Measurements from ENCODE around the gene ACVR1.

ACVR1 gene

GRCh38 chr2:157698430-157698829, 177.7 kb downstream of the ACVR1 start:
- H2AFZ ChIP-seq (ENCODE audit: low read length) = no peak overlapping the region
- H3K4me1 ChIP-seq (ENCODE audit: control insufficient read depth in 2 of 2, insufficient read depth in 1 of 2, low read depth in 1 of 2, low read length in 2 of 2) = peaks cover 0 to 2% of the 10 kb centered on the region in 2 donors
- no peak overlapping the region for H3K4me2 ChIP-seq (ENCODE audit: insufficient read depth, low read length, poor library complexity, severe bottlenecking)
- H4K8ac ChIP-seq (ENCODE audit: low read depth, low read length) = no peak overlapping the region
- H2BK15ac ChIP-seq (ENCODE audit: low read length) = no peak overlapping the region
- no peak overlapping the region for H3K4ac ChIP-seq (ENCODE audit: low read length)
- no peak overlapping the region for H2BK5ac ChIP-seq (ENCODE audit: low read length)
- H3K79me1 ChIP-seq (ENCODE audit: low read depth, low read length) = no peaks in the 10 kb centered on the region
- no peak overlapping the region for H2BK120ac ChIP-seq (ENCODE audit: low read depth, low read length)
- H3K27ac ChIP-seq (replicated peaks; ENCODE audit: low read length) = no peak overlapping the region
- no peak overlapping the region for H4K91ac ChIP-seq (ENCODE audit: low read depth, low read length, poor library complexity)
- WGBS, 2 donors (ENCODE audit: extremely low coverage in 2 of 2, insufficient read length in 2 of 2, insufficient replicate concordance in 1 of 2) = no CpG with 5 or more reads among the region's 1 CpG
- no peak overlapping the region for H3K4me3 ChIP-seq (ENCODE audit: low read length in 2 of 2)
- DNase-seq (ENCODE audit: low spot score) = no peak
- H3K9me3 ChIP-seq (replicated peaks in 1 of 2; ENCODE audit: control insufficient read depth in 2 of 2, insufficient read depth in 1 of 2, low read depth in 1 of 2, low read length in 2 of 2) = no peaks in the 10 kb centered on the region
- no peak overlapping the region for H3K14ac ChIP-seq (ENCODE audit: low read length)
- H2BK12ac ChIP-seq (ENCODE audit: low read length) = no peak overlapping the region
- no peak overlapping the region for H3K18ac ChIP-seq (ENCODE audit: low read length)
- H3K27me3 ChIP-seq (ENCODE audit: control insufficient read depth in 3 of 3, insufficient read depth in 3 of 3, low read depth in 1 of 3, low read length in 3 of 3) = no peaks in the 10 kb centered on the region
- H3K36me3 ChIP-seq (replicated peaks in 1 of 2; ENCODE audit: control insufficient read depth in 2 of 2, insufficient read depth in 2 of 2, low read length in 2 of 2) = peaks cover 0 to 1% of the 10 kb centered on the region in 2 donors
- H3K9ac ChIP-seq (ENCODE audit: low read depth, low read length, poor library complexity) = no peak overlapping the region
- no peak overlapping the region for H2AK5ac ChIP-seq (ENCODE audit: low read depth, low read length)
- H3K23ac ChIP-seq (ENCODE audit: low read depth, low read length, poor library complexity) = peak overlapping the region; percentile 25

GRCh38 chr2:157696036-157696435, 180.1 kb downstream of the ACVR1 start:
- H3K4me1 ChIP-seq (ENCODE audit: control insufficient read depth in 2 of 2, insufficient read depth in 1 of 2, low read depth in 1 of 2, low read length in 2 of 2) = peaks cover 0 to 2% of the 10 kb centered on the region in 2 donors
- H3K79me1 ChIP-seq (ENCODE audit: low read depth, low read length) = no peaks in the 10 kb centered on the region
- H3K27me3 ChIP-seq (ENCODE audit: control insufficient read depth in 3 of 3, insufficient read depth in 3 of 3, low read depth in 1 of 3, low read length in 3 of 3) = no peaks in the 10 kb centered on the region
- H2BK120ac ChIP-seq (ENCODE audit: low read depth, low read length) = no peak overlapping the region
- H2BK12ac ChIP-seq (ENCODE audit: low read length) = no peak overlapping the region
- no CpG with 5 or more reads among the region's 3 CpGs for WGBS, 2 donors (ENCODE audit: extremely low coverage in 2 of 2, insufficient read length in 2 of 2, insufficient replicate concordance in 1 of 2)
- H2AFZ ChIP-seq (ENCODE audit: low read length) = no peak overlapping the region
- H4K8ac ChIP-seq (ENCODE audit: low read depth, low read length) = no peak overlapping the region
- H3K18ac ChIP-seq (ENCODE audit: low read length) = no peak overlapping the region
- no peak overlapping the region for H2BK15ac ChIP-seq (ENCODE audit: low read length)
- H3K27ac ChIP-seq (replicated peaks; ENCODE audit: low read length) = no peak overlapping the region
- no peak overlapping the region for H3K4ac ChIP-seq (ENCODE audit: low read length)
- H2BK5ac ChIP-seq (ENCODE audit: low read length) = no peak overlapping the region
- H3K4me2 ChIP-seq (ENCODE audit: insufficient read depth, low read length, poor library complexity, severe bottlenecking) = no peak overlapping the region
- no peak overlapping the region for H4K91ac ChIP-seq (ENCODE audit: low read depth, low read length, poor library complexity)
- H3K23ac ChIP-seq (ENCODE audit: low read depth, low read length, poor library complexity) = no peak overlapping the region
- H2AK5ac ChIP-seq (ENCODE audit: low read depth, low read length) = no peak overlapping the region
- no peaks in the 10 kb centered on the region for H3K9me3 ChIP-seq (replicated peaks in 1 of 2; ENCODE audit: control insufficient read depth in 2 of 2, insufficient read depth in 1 of 2, low read depth in 1 of 2, low read length in 2 of 2)
- peaks cover 0 to 1% of the 10 kb centered on the region in 2 donors for H3K36me3 ChIP-seq (replicated peaks in 1 of 2; ENCODE audit: control insufficient read depth in 2 of 2, insufficient read depth in 2 of 2, low read length in 2 of 2)
- H3K9ac ChIP-seq (ENCODE audit: low read depth, low read length, poor library complexity) = no peak overlapping the region
- no peak overlapping the region for H3K14ac ChIP-seq (ENCODE audit: low read length)
- no peak for DNase-seq (ENCODE audit: low spot score)
- H3K4me3 ChIP-seq (ENCODE audit: low read length in 2 of 2) = no peak overlapping the region

- no peak overlapping the region for H2BK12ac ChIP-seq (ENCODE audit: low read length)
- no peak overlapping the region for H2BK5ac ChIP-seq (ENCODE audit: low read length)
- no peak overlapping the region for H2BK15ac ChIP-seq (ENCODE audit: low read length)
- H4K8ac ChIP-seq (ENCODE audit: low read depth, low read length) = no peak overlapping the region
- H3K18ac ChIP-seq (ENCODE audit: low read length) = no peak overlapping the region
- H3K23ac ChIP-seq (ENCODE audit: low read depth, low read length, poor library complexity) = no peak overlapping the region
- no peaks in the 10 kb centered on the region for H3K27me3 ChIP-seq (ENCODE audit: control insufficient read depth in 3 of 3, insufficient read depth in 3 of 3, low read depth in 1 of 3, low read length in 3 of 3)
- no peak overlapping the region for H3K4me3 ChIP-seq (ENCODE audit: low read length in 2 of 2)
- H3K79me1 ChIP-seq (ENCODE audit: low read depth, low read length) = no peaks in the 10 kb centered on the region
- H3K36me3 ChIP-seq (replicated peaks in 1 of 2; ENCODE audit: control insufficient read depth in 2 of 2, insufficient read depth in 2 of 2, low read length in 2 of 2) = no peaks in the 10 kb centered on the region
- no peak overlapping the region for H3K4ac ChIP-seq (ENCODE audit: low read length)
- DNase-seq (ENCODE audit: low spot score) = no peak
- no peaks in the 10 kb centered on the region for H3K4me1 ChIP-seq (ENCODE audit: control insufficient read depth in 2 of 2, insufficient read depth in 1 of 2, low read depth in 1 of 2, low read length in 2 of 2)
- no peaks in the 10 kb centered on the region for H3K9me3 ChIP-seq (replicated peaks in 1 of 2; ENCODE audit: control insufficient read depth in 2 of 2, insufficient read depth in 1 of 2, low read depth in 1 of 2, low read length in 2 of 2)
- H2AK5ac ChIP-seq (ENCODE audit: low read depth, low read length) = no peak overlapping the region
- H4K91ac ChIP-seq (ENCODE audit: low read depth, low read length, poor library complexity) = no peak overlapping the region
- no peak overlapping the region for H3K4me2 ChIP-seq (ENCODE audit: insufficient read depth, low read length, poor library complexity, severe bottlenecking)
- H3K27ac ChIP-seq (replicated peaks; ENCODE audit: low read length) = no peak overlapping the region
- no CpG with 5 or more reads among the region's 2 CpGs for WGBS, 2 donors (ENCODE audit: extremely low coverage in 2 of 2, insufficient read length in 2 of 2, insufficient replicate concordance in 1 of 2)
- no peak overlapping the region for H3K9ac ChIP-seq (ENCODE audit: low read depth, low read length, poor library complexity)
- no peak overlapping the region for H2BK120ac ChIP-seq (ENCODE audit: low read depth, low read length)
- H3K14ac ChIP-seq (ENCODE audit: low read length) = no peak overlapping the region
- no peak overlapping the region for H2AFZ ChIP-seq (ENCODE audit: low read length)
Observed at GRCh38 chr2:157692768-157693167, 183.4 kb downstream of the ACVR1 start.

GRCh38 chr2:157691695-157692094, 184.4 kb downstream of the ACVR1 start:
- Histone ChIP-seq H3K4ac (ENCODE audit: low read length) (no peak overlapping the region), H3K14ac (ENCODE audit: low read length) (no peak overlapping the region), H4K8ac (ENCODE audit: low read depth, low read length) (no peak overlapping the region), H2BK120ac (ENCODE audit: low read depth, low read length) (no peak overlapping the region), H2BK12ac (ENCODE audit: low read length) (no peak overlapping the region), H4K91ac (ENCODE audit: low read depth, low read length, poor library complexity) (no peak overlapping the region), H3K4me1 (ENCODE audit: control insufficient read depth in 2 of 2, insufficient read depth in 1 of 2, low read depth in 1 of 2, low read length in 2 of 2) (no peaks in the 10 kb centered on the region), H3K36me3 (replicated peaks in 1 of 2; ENCODE audit: control insufficient read depth in 2 of 2, insufficient read depth in 2 of 2, low read length in 2 of 2) (no peaks in the 10 kb centered on the region), H3K79me1 (ENCODE audit: low read depth, low read length) (no peaks in the 10 kb centered on the region), H3K27me3 (ENCODE audit: control insufficient read depth in 3 of 3, insufficient read depth in 3 of 3, low read depth in 1 of 3, low read length in 3 of 3) (no peaks in the 10 kb centered on the region), H2AK5ac (ENCODE audit: low read depth, low read length) (no peak overlapping the region), H3K4me2 (ENCODE audit: insufficient read depth, low read length, poor library complexity, severe bottlenecking) (no peak overlapping the region), H3K9ac (ENCODE audit: low read depth, low read length, poor library complexity) (no peak overlapping the region), H3K18ac (ENCODE audit: low read length) (no peak overlapping the region), H2BK15ac (ENCODE audit: low read length) (no peak overlapping the region), H2AFZ (ENCODE audit: low read length) (no peak overlapping the region), H3K27ac (replicated peaks; ENCODE audit: low read length) (no peak overlapping the region), H3K23ac (ENCODE audit: low read depth, low read length, poor library complexity) (no peak overlapping the region), H3K4me3 (ENCODE audit: low read length in 2 of 2) (no peak overlapping the region), H3K9me3 (replicated peaks in 1 of 2; ENCODE audit: control insufficient read depth in 2 of 2, insufficient read depth in 1 of 2, low read depth in 1 of 2, low read length in 2 of 2) (no peaks in the 10 kb centered on the region), H2BK5ac (ENCODE audit: low read length) (no peak overlapping the region)
- DNase-seq (ENCODE audit: low spot score) = no peak
- WGBS, 2 donors (ENCODE audit: extremely low coverage in 2 of 2, insufficient read length in 2 of 2, insufficient replicate concordance in 1 of 2) = 100% methylated on average over 1 of the region's 4 CpGs; no CpG with 5 or more reads in 1 of the 2 donors
